Spleen (tissue), 11 donors: Measurements from ENCODE around the gene BACE2. TPM values are rescaled to one million over a fixed set of nuclear protein-coding genes. Genes with fewer than 3 reads are reported as not detected.

ENCODE experiments used
- DNase-seq: peaks from one replicate; pipeline ENCODE4 v3.0.0-alpha.2; 2020
- H3K27ac ChIP-seq, 8 donors: fragments of 200-600 bp; sonication (generic) in 7 of 8; 1 replicate in 4 of 8; 2 replicates in 4 of 8; pipeline versions ENCODE4 v1.5.0 to v1.8.0; 2016 to 2021; ENCODE audit warnings: inconsistent platforms in 4 of 8, mild to moderate bottlenecking in 4 of 8, moderate library complexity in 1 of 8
- H3K27me3 ChIP-seq, 7 donors: fragments of 200-600 bp; sonication (generic) in 6 of 7; replicated peaks in 1 of 7; 1 replicate in 4 of 7; 2 replicates in 3 of 7; pipeline versions ENCODE4 v1.5.0 to v1.8.0; 2016 to 2021; ENCODE audit warnings: inconsistent platforms in 3 of 7, mild to moderate bottlenecking in 1 of 7
- H3K36me3 ChIP-seq, 6 donors: fragments of 200-600 bp; sonication (generic) in 5 of 6; 1 replicate in 4 of 6; 2 replicates in 2 of 6; pipeline versions ENCODE4 v1.5.0 to v1.8.0; 2016 to 2021; ENCODE audit warnings: inconsistent platforms in 2 of 6
- H3K4me1 ChIP-seq, 6 donors: fragments of 200-600 bp; sonication (generic) in 5 of 6; 1 replicate in 3 of 6; 2 replicates in 3 of 6; pipeline versions ENCODE4 v1.5.0 to v1.8.0; 2016 to 2021; ENCODE audit warnings: inconsistent platforms in 3 of 6
- H3K4me3 ChIP-seq, 8 donors: fragments of 200-600 bp; sonication (generic) in 7 of 8; 1 replicate in 4 of 8; 2 replicates in 4 of 8; pipeline versions ENCODE4 v1.5.0 to v1.8.0; 2016 to 2021; ENCODE audit warnings: inconsistent platforms in 4 of 8, mild to moderate bottlenecking in 4 of 8, moderate library complexity in 2 of 8
- H3K9me3 ChIP-seq, 8 donors: fragments of 200-600 bp; sonication (generic) in 7 of 8; 1 replicate in 4 of 8; 2 replicates in 4 of 8; pipeline versions ENCODE4 v1.5.0 to v1.8.0; 2016 to 2021; ENCODE audit warnings: inconsistent platforms in 4 of 8
- CTCF ChIP-seq, 11 experiments: fragments of 200-600 bp in 7 of 11; fragments of 450-650 bp in 4 of 11; sonication (generic) in 4 of 11; IDR thresholded peaks in 8 of 11; conservative IDR thresholded peaks in 3 of 11; 1 replicate in 7 of 11; 2 replicates in 4 of 11; pipeline versions ENCODE4 v1.4.0 to v1.8.0; 2016 to 2021; ENCODE audit warnings: antibody characterized with exemption in 11 of 11, inconsistent platforms in 4 of 11, mild to moderate bottlenecking in 1 of 11
- POLR2A ChIP-seq, 3 donors: fragments of 450-650 bp; IDR thresholded peaks; one replicate each; pipeline ENCODE4 v1.5.1; 2017; ENCODE audit warnings: antibody characterized with exemption in 3 of 3, mild to moderate bottlenecking in 1 of 3
- POLR2AphosphoS5 ChIP-seq, 3 donors: sonication (generic); formaldehyde crosslinking; IDR thresholded peaks; one replicate each; pipeline ENCODE4 v1.5.1; 2017; ENCODE audit warnings: antibody characterized with exemption in 3 of 3
- WGBS, 5 donors: extraction: QIAGEN DNeasy Blood & Tissue Kit in 3 of 5; methylation state at CpG; one replicate each; pipeline versions ENCODE4 v1.1.5 to v1.1.7; 2013 to 2018; 5-methylcytosine and 5-hydroxymethylcytosine counted together
- intact Hi-C: fragments of 100-400 bp; cut with DNase I; formaldehyde crosslinking; loops from one replicate; pipeline ENCODE4 v1.15.0; 2023; ENCODE audit warnings: low total_unique reads
- polyA plus RNA-seq, 3 donors: library from polyadenylated mRNA; stranded (reverse); fragments of 200-250 nt; gene quantifications; one replicate each; pipeline ENCODE4 v1.2.1, GENCODE V29; 2013
- total RNA-seq, 7 donors: library from RNA; depleted of rRNA in 3 of 7; stranded (reverse); fragments of >200 nt in 3 of 7; fragmentation: NEBNext Ultra II Directional in 4 of 7; extraction: Animal tissue kit (Norgen Biotek cat#: 25700) in 4 of 7; gene quantifications; one replicate each; pipeline versions ENCODE4 v1.1.0 to v1.2.1, GENCODE V29; 2016 to 2021
- donor health status: healthy with polysubstance abuse.
- donor health status: DM: no; HTN: no; CAD: no; lungs with moderate emphysema.
- donor health status: DM: no; HTN: no; CAD: no.
- donor health status: Bipolar disorder and iron deficiency.
- donor health status: healthy.
- donor health status: DM: no; HTN: no; CAD: no.
- donor health status: DM: yes; HTN: yes; CAD: no.

The BACE2 gene
- total and polyA plus RNA-seq, 10 donors, result 19.4 to 54.7 (median 47.1) TPM

- no peak overlapping the region for H3K27ac ChIP-seq
- no peak for DNase-seq
- peaks cover 0 to 28% (median 10%) of the 10 kb centered on the region in 7 donors for H3K27me3 ChIP-seq
Observed at GRCh38 chr21:41321211-41321907, 153.4 kb downstream of the BACE2 start.

GRCh38 chr21:41321908-41322495 lies 154.0 kb downstream of the BACE2 start:
- H3K4me1 ChIP-seq, result peaks cover under 1 to 7% (median 3%) of the 10 kb centered on the region in 6 donors
- WGBS, 5 donors, result 84 to 89% (median 88%) methylated on average over 7 of the region's 7 CpGs
- intact Hi-C loops, result no loop called here
- H3K36me3 ChIP-seq, result no peaks in the 10 kb centered on the region
- peaks cover 0 to 21% (median 4%) of the 10 kb centered on the region in 7 donors for H3K27me3 ChIP-seq
- TF ChIP-seq CTCF (IDR thresholded peaks at IDR 0.05 in 8 of 11, conservative IDR thresholded peaks at IDR 0.05 in 3 of 11) (no peak), POLR2AphosphoS5 (IDR thresholded peaks at IDR 0.05) (no peak), POLR2A (IDR thresholded peaks at IDR 0.05) (no peak)
- no peak overlapping the region for H3K4me3 ChIP-seq
- no peaks in the 10 kb centered on the region for H3K9me3 ChIP-seq
- DNase-seq, result no peak
- no peak overlapping the region for H3K27ac ChIP-seq

More at GRCh38 chr21:41321211-41321907, 153.4 kb downstream of the BACE2 start:
- peaks cover 3 to 13% (median 9%) of the 10 kb centered on the region in 6 donors for H3K4me1 ChIP-seq
- intact Hi-C loops, result no loop called here
- TF ChIP-seq POLR2A (IDR thresholded peaks at IDR 0.05) (no peak), POLR2AphosphoS5 (IDR thresholded peaks at IDR 0.05) (no peak), CTCF (IDR thresholded peaks at IDR 0.05 in 8 of 11, conservative IDR thresholded peaks at IDR 0.05 in 3 of 11) (no peak)
- H3K9me3 ChIP-seq, result no peaks in the 10 kb centered on the region
- no peak overlapping the region for H3K4me3 ChIP-seq
- 68 to 84% (median 78%) methylated on average over 19 to 20 of the region's 20 CpGs for WGBS, 5 donors
- H3K36me3 ChIP-seq, result no peaks in the 10 kb centered on the region

- no peak overlapping the region for H3K27ac ChIP-seq
- H3K4me1 ChIP-seq, result no peaks in the 10 kb centered on the region
- no peaks in the 10 kb centered on the region for H3K36me3 ChIP-seq
- no peaks in the 10 kb centered on the region for H3K9me3 ChIP-seq
- H3K4me3 ChIP-seq, result no peak overlapping the region
- H3K27me3 ChIP-seq, result peaks cover 0 to 14% (median 0%) of the 10 kb centered on the region in 7 donors
- WGBS, 5 donors, result 85 to 89% (median 89%) methylated on average over 16 to 23 of the region's 23 CpGs
- TF ChIP-seq POLR2AphosphoS5 (IDR thresholded peaks at IDR 0.05) (no peak), POLR2A (IDR thresholded peaks at IDR 0.05) (no peak), CTCF (IDR thresholded peaks at IDR 0.05 in 8 of 11, conservative IDR thresholded peaks at IDR 0.05 in 3 of 11) (no peak)
- intact Hi-C loops, result no loop called here
- no peak for DNase-seq
Observed at GRCh38 chr21:41322496-41323382, 154.8 kb downstream of the BACE2 start.
